H9 (cell line): ENCODE data around the gene MRPL53. TPM values are rescaled to one million over a fixed set of nuclear protein-coding genes. Genes with fewer than 3 reads are reported as not detected.

ENCODE experiments used
- DNase-seq: peaks from one replicate; pipeline ENCODE4 v3.0.0-alpha.2; 2017
- H2AFZ ChIP-seq: one replicate; pipeline ENCODE4 v1.6.1; 2013; ENCODE audit warnings: mild to moderate bottlenecking, low read length, control low read depth, moderate library complexity
- H2AK5ac ChIP-seq: 2 replicates; pipeline ENCODE4 v1.6.1; 2013; ENCODE audit warnings: low read length, control low read depth, mixed read lengths; ENCODE audit not compliant: insufficient read length
- H2BK120ac ChIP-seq: one replicate; pipeline ENCODE4 v1.6.1; 2013; ENCODE audit warnings: low read depth, mild to moderate bottlenecking, low read length, control low read depth, inconsistent platforms; ENCODE audit not compliant: poor library complexity, severe bottlenecking
- H2BK12ac ChIP-seq: 2 replicates; pipeline ENCODE4 v1.6.1; 2013; ENCODE audit warnings: low read length, control low read depth, mixed read lengths, low read depth; ENCODE audit not compliant: insufficient read length
- H2BK15ac ChIP-seq: 2 replicates; pipeline ENCODE4 v1.6.1; 2013; ENCODE audit warnings: low read depth, low read length, control low read depth
- H2BK20ac ChIP-seq: one replicate; pipeline ENCODE4 v1.6.1; 2013; ENCODE audit warnings: low read depth, mild to moderate bottlenecking, low read length, control low read depth, inconsistent platforms; ENCODE audit not compliant: poor library complexity, severe bottlenecking
- H2BK5ac ChIP-seq: 2 replicates; pipeline ENCODE4 v1.6.1; 2013; ENCODE audit warnings: low read length, control low read depth, mixed read lengths; ENCODE audit not compliant: insufficient read length
- H3K14ac ChIP-seq: 2 replicates; pipeline ENCODE4 v1.6.1; 2013; ENCODE audit warnings: low read length, control low read depth; ENCODE audit not compliant: insufficient read depth
- H3K18ac ChIP-seq: 2 replicates; pipeline ENCODE4 v1.6.1; 2013; ENCODE audit warnings: low read depth, mild to moderate bottlenecking, mixed read lengths, low read length, control low read depth; ENCODE audit not compliant: insufficient read length
- H3K23ac ChIP-seq: 2 replicates; pipeline ENCODE4 v1.6.1; 2013; ENCODE audit warnings: low read length, control low read depth, mixed read lengths, low read depth; ENCODE audit not compliant: insufficient read length
- H3K23me2 ChIP-seq: 2 replicates; pipeline ENCODE4 v1.6.1; 2013; ENCODE audit warnings: low read depth, mild to moderate bottlenecking, mixed read lengths, low read length, control low read depth; ENCODE audit not compliant: insufficient read length, poor library complexity, severe bottlenecking
- H3K27ac ChIP-seq: 2 replicates; pipeline ENCODE4 v1.5.1; 2013; ENCODE audit warnings: low read length, control low read depth, mixed read lengths, low read depth; ENCODE audit not compliant: insufficient read length
- H3K27me3 ChIP-seq: 2 replicates; pipeline ENCODE4 v1.6.1; 2013; ENCODE audit warnings: low read length, control low read depth, inconsistent platforms; ENCODE audit not compliant: insufficient read depth
- H3K4ac ChIP-seq: 2 replicates; pipeline ENCODE4 v1.6.1; 2013; ENCODE audit warnings: low read depth, mild to moderate bottlenecking, control low read depth, inconsistent platforms, low read length, moderate library complexity
- H3K4me1 ChIP-seq: 2 replicates; pipeline ENCODE4 v1.6.1; 2013; ENCODE audit warnings: low read length, control low read depth, inconsistent platforms; ENCODE audit not compliant: insufficient read depth
- H3K4me2 ChIP-seq: 2 replicates; pipeline ENCODE4 v1.6.1; 2013; ENCODE audit warnings: low read length, control low read depth, mixed read lengths; ENCODE audit not compliant: insufficient read length, insufficient read depth
- H3K56ac ChIP-seq: 2 replicates; pipeline ENCODE4 v1.6.1; 2013; ENCODE audit warnings: low read depth, mild to moderate bottlenecking, mixed read lengths, low read length, control low read depth; ENCODE audit not compliant: insufficient read length
- H3K79me1 ChIP-seq: 2 replicates; pipeline ENCODE4 v1.6.1; 2013; ENCODE audit warnings: low read depth, mild to moderate bottlenecking, moderate library complexity, low read length, control low read depth, inconsistent platforms; ENCODE audit not compliant: insufficient read depth, poor library complexity, severe bottlenecking
- H3K79me2 ChIP-seq: 2 replicates; pipeline ENCODE4 v1.6.1; 2013; ENCODE audit warnings: low read length, control low read depth, inconsistent platforms; ENCODE audit not compliant: insufficient read depth
- H3K9ac ChIP-seq: 2 replicates; pipeline ENCODE4 v1.6.1; 2013; ENCODE audit warnings: low read length, control low read depth, mixed read lengths; ENCODE audit not compliant: insufficient read length; ENCODE audit errors: extremely low read depth
- H3K9me3 ChIP-seq: one replicate; pipeline ENCODE4 v1.6.1; 2013; ENCODE audit warnings: low read depth, low read length, inconsistent platforms; ENCODE audit not compliant: control insufficient read depth
- H3T11ph ChIP-seq: one replicate; pipeline ENCODE4 v1.6.1; 2013; ENCODE audit warnings: mild to moderate bottlenecking, low read length, control low read depth, inconsistent platforms
- H4K20me1 ChIP-seq: one replicate; pipeline ENCODE4 v1.6.1; 2013; ENCODE audit not compliant: control insufficient read depth, insufficient read length, insufficient read depth
- H4K5ac ChIP-seq: 2 replicates; pipeline ENCODE4 v1.6.1; 2013; ENCODE audit warnings: low read depth, mild to moderate bottlenecking, mixed read lengths, low read length, control low read depth; ENCODE audit not compliant: insufficient read length
- H4K8ac ChIP-seq: replicated peaks from 2 replicates; pipeline ENCODE4 v1.6.1; 2013; ENCODE audit warnings: low read length, control low read depth, mixed read lengths, low read depth; ENCODE audit not compliant: insufficient read length
- H4K91ac ChIP-seq: 2 replicates; pipeline ENCODE4 v1.6.1; 2013; ENCODE audit warnings: low read depth, mild to moderate bottlenecking, moderate library complexity, mixed read lengths, low read length, control low read depth; ENCODE audit not compliant: insufficient read length
- H3K27ac Mint-ChIP-seq, 3 experiments: 2 replicates in 2 of 3; 3 replicates in 1 of 3; pipeline ENCODE4 v1.8.0; 2020 to 2021; ENCODE audit warnings: mixed read lengths in 3 of 3, mild to moderate bottlenecking in 1 of 3, moderate library complexity in 1 of 3
- H3K27me3 Mint-ChIP-seq: 2 replicates; pipeline ENCODE4 v1.8.0; 2021; ENCODE audit warnings: low read depth, mild to moderate bottlenecking, moderate library complexity, mixed read lengths
- H3K36me3 Mint-ChIP-seq, 3 experiments: 2 replicates in 2 of 3; 3 replicates in 1 of 3; pipeline ENCODE4 v1.8.0; 2020 to 2021; ENCODE audit warnings: low read depth in 3 of 3, mixed read lengths in 3 of 3; ENCODE audit not compliant: insufficient read depth in 1 of 3
- H3K4me1 Mint-ChIP-seq, 2 experiments: 2 replicates each; pipeline ENCODE4 v1.8.0; 2020; ENCODE audit warnings: mixed read lengths in 2 of 2
- H3K4me3 Mint-ChIP-seq, 2 experiments: 2 replicates in 1 of 2; 3 replicates in 1 of 2; pipeline ENCODE4 v1.8.0; 2020 to 2021; ENCODE audit warnings: mild to moderate bottlenecking in 2 of 2, mixed read lengths in 2 of 2, moderate library complexity in 1 of 2
- H3K9me3 Mint-ChIP-seq, 2 experiments: 2 replicates in 1 of 2; 3 replicates in 1 of 2; pipeline ENCODE4 v1.8.0; 2020; ENCODE audit warnings: mild to moderate bottlenecking in 2 of 2, mixed read lengths in 2 of 2, moderate library complexity in 1 of 2
- WGBS: extraction: QIAGEN DNeasy Blood & Tissue Kit; methylation state at CpG from one replicate; pipeline ENCODE4 v1.1.7; 2013; ENCODE audit warnings: missing lambda C conversion rate, low lambda C conversion rate, mixed read lengths; ENCODE audit not compliant: insufficient read length; ENCODE audit errors: extremely low coverage; 5-methylcytosine and 5-hydroxymethylcytosine counted together
- total RNA-seq: library from RNA; stranded (reverse); gene quantifications from 2 replicates; pipeline ENCODE4 v1.2.1, GENCODE V29; 2021
- TF ChIP-seq, protein P1 (sequence below): fragments of 200-600 bp; sonication (generic); conservative IDR thresholded peaks from 3 replicates; pipeline ENCODE4 v1.8.0; 2021; ENCODE audit warnings: antibody characterized with exemption, mild to moderate bottlenecking

Gene MRPL53
- total RNA-seq, 1 experiment from 2014 or later = 59.5 TPM

DNA sequence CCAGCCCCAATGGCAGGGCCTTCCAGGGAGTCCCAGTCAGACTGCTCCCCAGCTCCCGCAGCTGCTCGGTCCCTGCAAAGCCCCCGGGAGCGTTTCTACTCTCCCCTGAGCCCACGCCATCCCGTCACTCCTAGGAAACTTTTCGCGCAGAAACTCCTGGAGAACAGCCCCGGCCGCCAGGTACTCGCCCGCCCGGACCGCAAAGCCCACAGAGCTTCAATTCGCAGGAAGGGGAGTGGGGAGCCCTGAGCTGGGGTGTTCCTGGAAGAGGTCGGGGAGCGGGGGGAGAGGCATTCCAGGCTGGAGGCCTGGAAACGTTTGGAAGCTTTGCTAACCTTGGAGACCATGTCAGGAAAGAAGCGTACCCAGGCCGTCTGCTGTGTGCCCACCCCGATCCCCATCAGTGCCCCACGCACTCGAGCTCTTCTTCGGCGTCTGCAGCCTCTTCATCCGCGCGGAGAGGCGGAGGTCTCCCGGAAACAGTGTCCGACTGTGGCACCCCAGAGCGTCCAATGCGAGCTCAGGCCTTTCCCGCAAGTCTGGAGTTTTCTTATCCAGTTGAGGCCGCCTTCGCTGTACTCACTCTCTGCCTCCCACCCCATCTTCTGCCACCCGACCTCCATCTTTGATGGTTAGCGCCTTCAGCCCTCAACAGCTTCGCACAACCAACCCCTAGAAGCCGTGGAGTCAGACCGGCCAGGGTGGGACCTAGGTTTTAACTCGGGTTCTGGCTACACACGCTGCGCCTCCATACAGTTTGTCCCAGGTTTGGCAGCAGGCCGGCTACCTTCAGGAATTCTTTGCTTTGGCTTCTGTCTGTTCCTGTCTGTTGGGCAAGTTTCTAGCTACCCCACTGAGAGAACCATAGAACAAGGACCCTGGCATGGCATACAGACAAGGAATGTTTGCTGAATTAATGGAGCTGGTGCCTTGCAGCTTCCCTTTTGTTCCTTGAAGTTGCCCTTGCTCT, 31.3 kb upstream of the MRPL53 start:
- Mint-ChIP-seq H3K4me3 (peak overlapping the region; percentile 72 to 85), H3K27ac (no peak overlapping the region), H3K36me3 (peaks cover 24 to 33% (median 24%) of the 10 kb centered on the region in 3 experiments), H3K9me3 (peaks cover 3 to 5% of the 10 kb centered on the region in 2 experiments; a peak in 3 of 5 replicates), H3K27me3 (peaks cover 81% of the 10 kb centered on the region), H3K4me1 (peaks cover 59 to 67% of the 10 kb centered on the region in 2 experiments)
- Histone ChIP-seq H3K4me1 (peaks cover 4% of the 10 kb centered on the region; the same call in 1 of the 2 replicates), H2BK20ac (no peak overlapping the region), H3K79me2 (no peaks in the 10 kb centered on the region), H2BK15ac (no peak overlapping the region), H2AK5ac (no peak overlapping the region), H2BK120ac (no peak overlapping the region), H2BK5ac (no peak overlapping the region), H3K14ac (no peak overlapping the region), H4K8ac (no peak overlapping the region), H3K4ac (no peak overlapping the region), H3K23me2 (peaks cover 31% of the 10 kb centered on the region), H3K27me3 (peaks cover 64% of the 10 kb centered on the region), H3K4me2 (peak overlapping the region; percentile 54), H3K18ac (no peak overlapping the region), H3K9ac (no peak overlapping the region), H2BK12ac (no peak overlapping the region), H3K56ac (no peak overlapping the region), H3K9me3 (no peaks in the 10 kb centered on the region), H3T11ph (no peak overlapping the region), H3K23ac (no peak overlapping the region), H4K5ac (no peak overlapping the region), H2AFZ (no peak overlapping the region), H3K27ac (no peak overlapping the region), H3K79me1 (no peaks in the 10 kb centered on the region), H4K91ac (no peak overlapping the region), H4K20me1 (no peaks in the 10 kb centered on the region)
- TF ChIP-seq, protein P1, sequence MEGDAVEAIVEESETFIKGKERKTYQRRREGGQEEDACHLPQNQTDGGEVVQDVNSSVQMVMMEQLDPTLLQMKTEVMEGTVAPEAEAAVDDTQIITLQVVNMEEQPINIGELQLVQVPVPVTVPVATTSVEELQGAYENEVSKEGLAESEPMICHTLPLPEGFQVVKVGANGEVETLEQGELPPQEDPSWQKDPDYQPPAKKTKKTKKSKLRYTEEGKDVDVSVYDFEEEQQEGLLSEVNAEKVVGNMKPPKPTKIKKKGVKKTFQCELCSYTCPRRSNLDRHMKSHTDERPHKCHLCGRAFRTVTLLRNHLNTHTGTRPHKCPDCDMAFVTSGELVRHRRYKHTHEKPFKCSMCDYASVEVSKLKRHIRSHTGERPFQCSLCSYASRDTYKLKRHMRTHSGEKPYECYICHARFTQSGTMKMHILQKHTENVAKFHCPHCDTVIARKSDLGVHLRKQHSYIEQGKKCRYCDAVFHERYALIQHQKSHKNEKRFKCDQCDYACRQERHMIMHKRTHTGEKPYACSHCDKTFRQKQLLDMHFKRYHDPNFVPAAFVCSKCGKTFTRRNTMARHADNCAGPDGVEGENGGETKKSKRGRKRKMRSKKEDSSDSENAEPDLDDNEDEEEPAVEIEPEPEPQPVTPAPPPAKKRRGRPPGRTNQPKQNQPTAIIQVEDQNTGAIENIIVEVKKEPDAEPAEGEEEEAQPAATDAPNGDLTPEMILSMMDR = no peak
- WGBS = no CpG with 5 or more reads among the region's 45 CpGs
- no peak for DNase-seq
